ENCODE results near the gene C12orf43.

- TF ChIP-seq CTCF (conservative IDR thresholded peaks at IDR 0.05) = no peak
- no peak for TF ChIP-seq EZH2 (IDR thresholded peaks at IDR 0.05; ENCODE audit: low read depth)
Observed at GRCh38 chr12:120984351-120984898, 31.9 kb downstream of the C12orf43 start.
